Neural cell (in vitro differentiated cells): ENCODE measurements around the gene SLITRK5. TPM values are rescaled to one million over a fixed set of nuclear protein-coding genes. Genes with fewer than 3 reads are reported as not detected.

Experiments
- H2AFZ ChIP-seq: fragments of 200-600, 300-800 bp; sonication (generic), shearing (Covaris generic); 2 replicates; pipeline ENCODE4 v1.6.0; 2014; ENCODE audit warnings: low read depth, mild to moderate bottlenecking, antibody characterized with exemption, low read length, moderate library complexity
- H3F3A ChIP-seq: fragments of 200-600 bp; shearing (Covaris generic); 2 replicates; pipeline ENCODE4 v1.6.1; 2016; ENCODE audit warnings: mild to moderate bottlenecking, moderate library complexity, mixed read lengths, antibody characterized with exemption, low read length; ENCODE audit not compliant: insufficient read depth, poor library complexity, severe bottlenecking
- H3K27ac ChIP-seq: fragments of 200-600, 300-800 bp; sonication (generic), shearing (Covaris generic); 2 replicates; pipeline ENCODE4 v1.5.1; 2014; ENCODE audit warnings: mild to moderate bottlenecking, low read length, moderate library complexity
- H3K27me3 ChIP-seq: fragments of 300-800, 200-600 bp; sonication (generic), shearing (Covaris generic); 2 replicates; pipeline ENCODE4 v1.6.0; 2014; ENCODE audit warnings: mild to moderate bottlenecking, low read depth, low read length, moderate library complexity; ENCODE audit not compliant: insufficient read depth
- H3K36me3 ChIP-seq: fragments of 300-800, 200-600 bp; sonication (generic), shearing (Covaris generic); 2 replicates; pipeline ENCODE4 v1.5.1; 2014; ENCODE audit warnings: mild to moderate bottlenecking, antibody characterized with exemption, low read length, moderate library complexity; ENCODE audit not compliant: insufficient read depth
- H3K4me2 ChIP-seq: fragments of 300-800, 200-600 bp; sonication (generic), shearing (Covaris generic); 2 replicates; pipeline ENCODE4 v1.6.0; 2014; ENCODE audit warnings: mild to moderate bottlenecking, low read length
- H3K4me3 ChIP-seq: fragments of 300-800, 200-600 bp; sonication (generic), shearing (Covaris generic); 2 replicates; pipeline ENCODE4 v1.5.1; 2014; ENCODE audit warnings: mild to moderate bottlenecking, low read length, moderate library complexity
- H3K79me2 ChIP-seq: fragments of 200-600 bp; shearing (Covaris generic); replicated peaks from 2 replicates; pipeline ENCODE4 v1.6.0; 2014; ENCODE audit warnings: mild to moderate bottlenecking, low read length, moderate library complexity; ENCODE audit not compliant: insufficient read depth
- H3K9ac ChIP-seq: fragments of 300-800, 200-600 bp; sonication (generic), shearing (Covaris generic); 2 replicates; pipeline ENCODE4 v1.6.1; 2016; ENCODE audit warnings: mild to moderate bottlenecking, low read length, mixed read lengths
- H3K9me2 ChIP-seq: fragments of 200-600 bp; shearing (Covaris generic); 2 replicates; pipeline ENCODE4 v1.6.1; 2016; ENCODE audit warnings: mild to moderate bottlenecking, low read length, mixed read lengths; ENCODE audit not compliant: insufficient read depth
- H3K9me3 ChIP-seq: fragments of 200-600, 300-800 bp; sonication (generic), shearing (Covaris generic); 2 replicates; pipeline ENCODE4 v1.6.1; 2016; ENCODE audit warnings: mild to moderate bottlenecking, mixed run types, low read length, moderate library complexity, mixed read lengths
- H4K20me1 ChIP-seq: fragments of 200-600 bp; shearing (Covaris generic); 2 replicates; pipeline ENCODE4 v1.6.1; 2016; ENCODE audit warnings: mild to moderate bottlenecking, mixed run types; ENCODE audit not compliant: insufficient read depth
- CTCF ChIP-seq: fragments of 450-650 bp; IDR thresholded peaks from 2 replicates; pipeline ENCODE4 v1.5.1; 2014; ENCODE audit warnings: antibody characterized with exemption, mild to moderate bottlenecking, moderate library complexity; ENCODE audit not compliant: poor library complexity, severe bottlenecking
- EP300 ChIP-seq: fragments of 450-650 bp; conservative IDR thresholded peaks from 2 replicates; pipeline ENCODE4 v1.6.1; 2014; ENCODE audit warnings: antibody characterized with exemption, mild to moderate bottlenecking, moderate library complexity; ENCODE audit not compliant: poor library complexity, severe bottlenecking
- EZH2 ChIP-seq: fragments of 200-600, 300-800 bp; shearing (Covaris generic), sonication (generic); IDR thresholded peaks from 2 replicates; pipeline ENCODE4 v1.6.1; 2014; ENCODE audit warnings: antibody characterized with exemption, low read length, borderline replicate concordance, mild to moderate bottlenecking; ENCODE audit not compliant: insufficient read depth, poor library complexity, severe bottlenecking
- MXI1 ChIP-seq: fragments of 450-650 bp; conservative IDR thresholded peaks from 2 replicates; pipeline ENCODE4 v1.6.1; 2014; ENCODE audit warnings: antibody characterized with exemption, mild to moderate bottlenecking; ENCODE audit not compliant: poor library complexity, severe bottlenecking
- POLR2AphosphoS5 ChIP-seq: IDR thresholded peaks from 2 replicates; pipeline ENCODE4 v1.6.1; 2012
- RAD21 ChIP-seq: fragments of 450-650 bp; conservative IDR thresholded peaks from 2 replicates; pipeline ENCODE4 v1.6.1; 2014; ENCODE audit warnings: antibody characterized with exemption, mild to moderate bottlenecking, moderate library complexity
- REST ChIP-seq: IDR thresholded peaks from 2 replicates; pipeline ENCODE4 v1.6.1; 2012; ENCODE audit warnings: borderline replicate concordance
- SMC3 ChIP-seq: fragments of 450-650 bp; conservative IDR thresholded peaks from 2 replicates; pipeline ENCODE4 v1.6.1; 2014; ENCODE audit warnings: antibody characterized with exemption, mild to moderate bottlenecking, moderate library complexity; ENCODE audit not compliant: poor library complexity
- TAF1 ChIP-seq: IDR thresholded peaks from 2 replicates; pipeline ENCODE4 v1.6.1; 2012; ENCODE audit warnings: low read depth
- polyA plus RNA-seq: library from polyadenylated mRNA; depleted of rRNA; stranded (reverse); fragments of >200 nt; gene quantifications from 2 replicates; pipeline ENCODE4 v1.2.3, GENCODE V29; 2014

SLITRK5 gene
- polyA plus RNA-seq, 1 donor from 2014 or later, result 4.3 TPM

GRCh38 chr13:87675851-87676250 is 4.7 kb downstream of the SLITRK5 start:
- H2AFZ ChIP-seq, result no peak overlapping the region
- H3K9me3 ChIP-seq, result peaks cover 11% of the 10 kb centered on the region
- TF ChIP-seq EZH2 (no peak), RAD21 (no peak), EP300 (no peak), SMC3 (no peak), MXI1 (no peak), POLR2AphosphoS5 (no peak), REST (no peak), TAF1 (no peak), CTCF (no peak)
- H3K79me2 ChIP-seq, result peaks cover 3% of the 10 kb centered on the region
- H3K27ac ChIP-seq, result no peak overlapping the region
- H4K20me1 ChIP-seq, result no peaks in the 10 kb centered on the region
- H3K4me2 ChIP-seq, result no peak overlapping the region
- H3F3A ChIP-seq, result peaks cover 2% of the 10 kb centered on the region
- peak overlapping the region; percentile 93 for H3K4me3 ChIP-seq
- no peaks in the 10 kb centered on the region for H3K9me2 ChIP-seq
- H3K36me3 ChIP-seq, result peaks cover 15% of the 10 kb centered on the region
- H3K9ac ChIP-seq, result no peak overlapping the region
- peaks cover 35% of the 10 kb centered on the region for H3K27me3 ChIP-seq

- peaks cover 15% of the 10 kb centered on the region for H3K36me3 ChIP-seq
- no peak overlapping the region for H3K9ac ChIP-seq
- no peak overlapping the region for H3K27ac ChIP-seq
- H3K79me2 ChIP-seq, result peaks cover 3% of the 10 kb centered on the region
- no peaks in the 10 kb centered on the region for H4K20me1 ChIP-seq
- H3K4me2 ChIP-seq, result no peak overlapping the region
- peaks cover 35% of the 10 kb centered on the region for H3K27me3 ChIP-seq
- no peaks in the 10 kb centered on the region for H3K9me2 ChIP-seq
- no peak overlapping the region for H2AFZ ChIP-seq
- H3K4me3 ChIP-seq, result no peak overlapping the region
- peaks cover 11% of the 10 kb centered on the region for H3K9me3 ChIP-seq
- TF ChIP-seq EP300 (no peak), POLR2AphosphoS5 (no peak), EZH2 (no peak), CTCF (no peak), REST (no peak), TAF1 (no peak), SMC3 (no peak), MXI1 (no peak)
- H3F3A ChIP-seq, result no peaks in the 10 kb centered on the region
Observed at GRCh38 chr13:87676254-87677042, 5.3 kb downstream of the SLITRK5 start.
